HG02884 (cell line): ENCODE results near the gene DROSHA.
A peak's percentile ranks its signal among the peaks of the same experiment; 100 is the strongest.

Experiments used
- ATAC-seq: cut with Tn5 transposase; IDR thresholded peaks from one replicate; pipeline ENCODE4 v1.9.1; 2021; ENCODE audit warnings: mild to moderate bottlenecking, moderate library complexity; ENCODE audit not compliant: unreplicated experiment

Gene DROSHA

GRCh38 chr5:31531543-31531887, 378 bp downstream of the DROSHA start:
- ATAC-seq = peak; percentile 34

GRCh38 chr5:31530541-31531265, 1.2 kb downstream of the DROSHA start:
- no peak for ATAC-seq

- no peak for ATAC-seq
These were observed 8.9 kb downstream of the DROSHA start for GRCh38 chr5:31523041-31523440.

DNA sequence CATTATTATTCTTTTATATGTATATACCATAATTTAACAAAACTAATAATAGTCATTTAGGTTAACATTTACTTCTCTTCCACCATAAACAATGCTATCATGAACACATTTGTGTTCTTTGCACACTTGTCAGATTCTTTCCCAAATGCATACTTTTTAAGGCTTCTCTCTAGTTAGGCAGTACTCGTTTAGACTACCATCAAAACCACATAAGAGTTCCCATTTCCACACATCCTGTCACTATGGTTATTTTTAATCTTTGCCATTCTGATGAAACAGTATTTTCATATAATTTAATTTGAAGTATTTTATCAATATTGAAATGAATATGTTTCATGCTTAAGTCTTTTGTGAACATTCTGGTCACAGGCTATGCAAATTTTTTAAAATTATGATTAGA, 15.1 kb downstream of the DROSHA start:
- no peak for ATAC-seq

DNA sequence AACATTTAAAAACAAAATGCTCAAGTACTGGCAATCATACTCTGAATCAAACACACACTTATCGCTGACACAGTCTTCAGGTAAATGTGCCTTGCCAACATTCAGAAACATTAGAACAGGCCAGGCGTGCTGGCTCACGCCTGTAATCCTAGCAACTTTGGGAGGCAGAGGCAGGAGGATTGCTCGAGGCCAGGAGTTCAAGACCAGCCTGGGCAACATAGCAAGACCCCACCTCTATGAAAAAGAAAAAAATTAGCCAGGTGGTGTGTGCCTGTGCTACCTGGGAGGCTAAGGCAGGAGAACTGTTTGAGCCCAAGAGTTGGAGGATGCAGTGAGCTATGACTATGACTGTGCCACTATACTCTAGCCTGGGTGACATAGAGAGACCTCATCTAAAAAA, 20.6 kb downstream of the DROSHA start:
- no peak for ATAC-seq

DNA sequence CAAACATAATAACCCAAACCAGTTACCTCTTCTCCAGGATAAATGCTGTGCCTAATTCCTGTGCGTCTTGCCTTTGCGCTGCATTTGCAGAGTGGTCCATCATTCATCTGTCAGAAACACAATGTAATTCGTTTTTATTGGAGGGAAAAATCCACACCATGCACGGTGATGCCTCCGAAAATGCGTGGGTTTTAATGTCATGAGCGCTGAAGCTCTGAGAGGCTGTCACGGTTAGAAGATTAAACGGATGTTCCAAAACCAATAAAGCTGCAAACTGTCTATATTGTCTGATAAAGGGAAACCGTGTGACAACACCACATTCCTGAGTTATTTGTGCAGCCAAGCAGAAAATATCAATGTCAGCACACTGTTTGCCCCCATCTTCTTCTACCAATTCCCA, 27.4 kb downstream of the DROSHA start:
- no peak for ATAC-seq

GRCh38 chr5:31502506-31502905, 29.4 kb downstream of the DROSHA start:
- no peak for ATAC-seq

- ATAC-seq = no peak
These were observed 31.6 kb downstream of the DROSHA start for GRCh38 chr5:31500256-31500655.

DNA sequence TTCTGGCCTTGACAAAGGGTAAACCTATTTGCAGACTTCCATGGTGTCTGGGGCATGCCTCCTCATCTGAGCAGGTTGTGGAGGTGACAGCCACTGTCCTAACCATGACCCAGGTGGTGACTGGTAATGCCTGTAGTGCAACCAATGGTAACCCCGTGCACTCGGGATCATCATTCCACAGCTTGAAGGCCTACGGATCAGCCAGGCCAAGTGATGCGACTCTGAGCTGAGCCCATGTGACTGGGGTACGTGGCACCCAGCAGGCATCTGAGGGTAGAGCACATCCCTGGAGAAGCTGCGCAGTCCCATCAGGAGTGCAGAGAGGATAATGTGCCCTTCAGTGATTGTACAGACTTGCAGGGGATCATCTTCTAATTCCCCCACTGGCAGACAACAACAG, 35.0 kb downstream of the DROSHA start:
- ATAC-seq = no peak

- ATAC-seq = no peak
These were observed 35.6 kb downstream of the DROSHA start for GRCh38 chr5:31496301-31496700.

- no peak for ATAC-seq
These were observed 36.6 kb downstream of the DROSHA start for GRCh38 chr5:31495336-31495735.

- ATAC-seq = no peak
These were observed 39.0 kb downstream of the DROSHA start for GRCh38 chr5:31492869-31493268.

DNA sequence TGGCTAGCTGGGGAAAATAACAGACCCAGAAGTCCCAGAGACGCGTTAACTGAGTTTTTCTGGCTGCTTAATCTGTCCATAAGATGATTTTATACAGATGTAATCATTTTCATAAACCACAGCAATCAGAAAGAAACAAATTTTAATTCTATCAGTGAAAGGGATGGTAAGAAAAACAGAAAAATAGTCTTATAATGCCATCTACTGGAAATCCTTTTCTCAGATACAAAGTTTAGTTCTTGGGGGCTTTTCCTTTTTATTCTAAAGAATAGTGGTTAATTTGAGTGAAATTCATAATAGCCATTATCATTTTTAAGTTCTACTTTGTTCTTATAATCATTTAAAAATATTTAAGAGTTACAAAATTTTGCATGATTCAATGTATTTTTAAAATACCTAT, 44.4 kb downstream of the DROSHA start:
- no peak for ATAC-seq

GRCh38 chr5:31486441-31486840, 45.5 kb downstream of the DROSHA start:
- ATAC-seq = no peak

DNA sequence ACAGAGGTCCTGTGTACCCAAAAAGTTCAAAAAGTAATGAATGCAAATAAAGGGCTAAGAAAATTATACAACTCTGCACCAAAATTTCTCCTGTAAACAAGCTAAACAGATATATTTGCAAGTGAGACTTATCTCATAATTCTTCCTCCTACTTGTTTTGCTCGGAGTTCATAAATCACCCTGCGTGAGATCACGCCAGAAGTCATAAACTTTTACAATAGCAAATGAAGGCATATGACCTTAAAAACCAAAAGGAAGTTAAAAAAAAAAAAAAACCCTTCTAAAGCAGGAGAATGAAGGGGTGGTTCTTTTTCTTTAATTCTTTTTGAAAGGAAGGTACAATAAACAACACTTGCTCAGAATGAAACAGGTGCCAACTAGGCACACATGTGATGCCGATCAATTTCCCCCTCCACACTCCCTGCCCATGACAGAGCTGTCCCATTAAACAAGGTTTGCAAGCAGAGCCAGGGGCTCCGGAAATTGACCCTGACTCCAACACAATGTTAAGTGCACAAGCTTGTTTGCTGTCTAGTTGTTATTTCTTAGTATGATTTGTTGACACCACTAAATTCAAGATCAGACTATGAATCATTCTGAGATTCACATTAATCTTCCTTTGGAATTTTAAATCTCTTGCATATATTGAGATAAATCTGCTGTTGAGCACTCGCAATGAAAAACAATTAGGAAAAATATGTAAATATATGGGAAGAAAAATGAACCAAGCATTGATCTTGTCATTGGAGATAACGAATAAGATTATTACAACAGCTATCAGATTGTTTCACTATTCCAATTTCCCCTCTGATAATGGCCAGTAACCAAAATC, 46.3 kb downstream of the DROSHA start:
- ATAC-seq = no peak

DNA sequence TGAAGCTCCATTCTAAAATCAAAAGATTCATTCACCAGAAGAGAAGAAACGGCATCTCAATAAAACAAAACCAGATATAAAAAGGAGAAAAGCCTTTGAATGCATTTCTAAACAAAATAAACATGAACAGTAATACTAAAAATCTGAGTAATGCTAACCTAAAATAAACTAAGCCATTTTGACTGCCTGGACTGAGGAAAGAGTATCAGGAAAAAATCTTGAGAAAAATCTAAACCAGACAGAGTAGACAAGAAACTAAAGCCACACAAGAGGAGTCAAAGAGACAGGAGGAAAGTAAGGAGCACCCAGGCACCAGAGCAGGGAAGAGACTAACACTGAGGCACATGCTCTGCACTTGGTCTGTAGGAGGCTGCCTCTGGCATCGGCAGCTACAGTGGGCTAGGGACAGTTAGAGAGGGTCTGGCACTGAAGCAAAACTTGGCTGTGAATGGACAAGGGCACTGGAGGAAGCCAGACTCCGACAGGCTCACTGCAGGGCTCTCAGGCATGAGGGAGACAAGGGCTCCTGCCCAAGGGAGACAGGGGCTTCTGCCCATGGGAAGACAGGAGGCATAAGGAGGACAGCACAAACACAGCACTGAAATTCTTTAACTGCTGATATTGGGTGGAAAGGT, 50.2 kb downstream of the DROSHA start:
- ATAC-seq = no peak

- ATAC-seq = no peak
These were observed 52.2 kb downstream of the DROSHA start for GRCh38 chr5:31479706-31480105.

DNA sequence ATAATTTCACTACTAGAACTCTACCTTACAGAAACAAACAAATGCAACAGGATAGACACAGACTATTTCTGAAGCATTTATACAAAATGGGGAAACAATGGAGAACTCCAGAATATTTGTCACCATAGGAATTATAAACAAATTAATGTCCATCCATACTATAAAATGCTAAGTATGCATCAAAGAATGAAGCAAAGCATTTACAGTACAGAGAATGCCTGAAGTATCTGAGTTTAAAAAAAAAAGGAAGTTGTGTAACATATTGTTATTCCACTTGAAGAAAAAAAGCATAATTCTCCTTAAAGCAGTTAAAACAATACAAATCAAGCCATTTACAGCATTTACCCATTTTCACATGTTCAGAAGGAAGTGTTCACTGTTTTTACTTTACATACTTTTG, 53.0 kb downstream of the DROSHA start:
- no peak for ATAC-seq

- no peak for ATAC-seq
These were observed 53.9 kb downstream of the DROSHA start for GRCh38 chr5:31477971-31478370.

GRCh38 chr5:31477516-31477915, 54.4 kb downstream of the DROSHA start:
- no peak for ATAC-seq

- ATAC-seq = no peak
These were observed 55.2 kb downstream of the DROSHA start for GRCh38 chr5:31476738-31477141.

DNA sequence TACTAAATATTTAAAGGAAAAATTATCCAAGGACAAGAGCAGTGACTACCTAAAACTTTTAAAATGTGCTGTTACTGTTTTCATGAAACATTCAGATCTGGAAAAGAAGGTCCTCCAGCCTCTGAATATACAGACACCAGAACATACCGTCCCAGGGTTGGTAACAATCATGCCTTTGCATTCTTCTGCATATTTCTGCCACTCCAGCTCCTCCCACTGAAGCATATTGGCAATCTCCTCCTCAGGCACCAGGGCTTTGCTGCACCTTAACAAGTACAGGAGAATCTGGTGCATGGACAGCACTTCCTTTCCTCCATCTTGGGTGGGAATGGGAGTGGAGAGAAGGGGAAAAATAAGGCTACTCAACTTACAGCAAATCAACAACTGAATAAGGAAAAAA, 60.0 kb downstream of the DROSHA start:
- no peak for ATAC-seq
